Lung (tissue), 12 donors: Measurements from ENCODE around the gene INAFM1. TPM values are rescaled to one million over a fixed set of nuclear protein-coding genes. Genes with fewer than 3 reads are reported as not detected.
A peak's percentile ranks its signal among the peaks of the same experiment; 100 is the strongest.
"Not testable (repeated sequence)": the region's sequence is repeated elsewhere in the genome, so short reads cannot be mapped to it uniquely, and the experiment has no call there.

Experiments used
- ATAC-seq: fragments of 200-7000 bp; cut with Tn5 transposase; one replicate; pipeline ENCODE4 v1.9.1; 2020; ENCODE audit warnings: moderate number of reproducible peaks; ENCODE audit not compliant: insufficient read depth, low FRiP score
- DNase-seq, 3 donors: peaks; one replicate each; pipeline ENCODE4 v3.0.0-alpha.2; 2013 to 2017
- H3K27ac ChIP-seq, 2 donors: one replicate each; pipeline ENCODE4 v1.5.1; 2013; ENCODE audit warnings: mild to moderate bottlenecking in 2 of 2, moderate library complexity in 2 of 2, control low read depth in 1 of 2, inconsistent platforms in 1 of 2, low read depth in 1 of 2, low read length in 1 of 2
- H3K27me3 ChIP-seq, 3 donors: one replicate each; pipeline ENCODE4 v1.5.1; 2013; ENCODE audit warnings: low read length in 2 of 3; ENCODE audit not compliant: control insufficient read depth in 3 of 3, insufficient read depth in 3 of 3
- H3K36me3 ChIP-seq, 4 donors: one replicate each; pipeline ENCODE4 v1.5.1; 2013; ENCODE audit warnings: low read length in 4 of 4, mild to moderate bottlenecking in 1 of 4, moderate library complexity in 1 of 4; ENCODE audit not compliant: control insufficient read depth in 4 of 4, insufficient read depth in 4 of 4
- H3K4me1 ChIP-seq, 5 donors: one replicate each; pipeline ENCODE4 v1.5.1; 2013; ENCODE audit warnings: low read length in 5 of 5, mild to moderate bottlenecking in 2 of 5, moderate library complexity in 1 of 5; ENCODE audit not compliant: control insufficient read depth in 5 of 5, insufficient read depth in 5 of 5
- H3K4me3 ChIP-seq: one replicate; pipeline ENCODE4 v1.5.1; 2013; ENCODE audit warnings: mild to moderate bottlenecking, control low read depth, moderate library complexity
- H3K9ac ChIP-seq, 2 donors: one replicate each; pipeline ENCODE4 v1.5.1; 2013; ENCODE audit warnings: low read length in 2 of 2, control low read depth in 1 of 2; ENCODE audit not compliant: insufficient read depth in 1 of 2
- H3K9me3 ChIP-seq, 4 donors: one replicate each; pipeline ENCODE4 v1.5.1; 2013; ENCODE audit warnings: low read length in 3 of 4, mild to moderate bottlenecking in 1 of 4, moderate library complexity in 1 of 4; ENCODE audit not compliant: control insufficient read depth in 4 of 4, insufficient read depth in 3 of 4
- WGBS, 2 donors: extraction: QIAGEN DNeasy Blood & Tissue Kit; methylation state at CpG; one replicate each; pipeline ENCODE4 v1.1.7; 2013; 5-methylcytosine and 5-hydroxymethylcytosine counted together
- polyA plus RNA-seq, 2 donors: library from polyadenylated mRNA; stranded (reverse); fragments of 200-250 nt; gene quantifications; one replicate each; pipeline ENCODE4 v1.2.1, GENCODE V29; 2013
- total RNA-seq, 2 donors: library from RNA; depleted of rRNA in 1 of 2; stranded (reverse); fragments of >200 nt in 1 of 2; gene quantifications; one replicate each; pipeline ENCODE4 v1.2.1, GENCODE V29; 2014 to 2021
- TF ChIP-seq, protein P1 (sequence below): IDR thresholded peaks from 2 replicates; pipeline ENCODE4 v1.5.1; 2012; ENCODE audit warnings: mild to moderate bottlenecking; ENCODE audit errors: control extremely low read depth, extremely low read depth
- donor health status: control.
- donor health status: control.
- donor health status: Bipolar disorder and iron deficiency.
- donor health status: healthy.
- donor health status: DM: yes; HTN: yes; CAD: no.

The INAFM1 gene
- total and polyA plus RNA-seq, 4 donors, result 2.4 to 33.5 (median 12.1) TPM

DNA sequence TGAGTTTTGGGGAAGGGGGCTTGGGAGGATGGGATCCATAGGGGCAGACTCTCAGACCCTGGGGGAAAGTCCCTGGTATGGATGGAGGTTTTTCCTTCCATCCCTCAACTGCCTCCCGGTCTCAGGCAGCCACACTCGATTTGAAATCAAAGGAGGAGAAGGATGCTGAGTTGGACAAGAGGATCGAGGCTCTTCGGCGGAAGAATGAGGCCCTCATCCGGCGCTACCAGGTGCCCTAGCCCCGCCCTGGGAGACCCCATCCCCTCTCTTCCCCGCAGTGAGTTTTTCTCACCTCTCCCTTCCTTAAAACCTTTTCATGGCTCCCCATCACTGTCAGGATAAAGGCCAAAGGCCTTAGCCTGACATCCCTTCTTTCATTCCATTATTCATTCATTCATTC lies 16.3 kb upstream of the INAFM1 start:
- ATAC-seq (no peak), DNase-seq (no peak)
- Histone ChIP-seq H3K27me3 (no peaks in the 10 kb centered on the region), H3K4me1 (peaks cover 3 to 14% (median 7%) of the 10 kb centered on the region in 5 donors), H3K27ac (peak overlapping the region in 1 of 2 donors; percentile 88), H3K9me3 (no peaks in the 10 kb centered on the region), H3K4me3 (no peak overlapping the region), H3K9ac (peak overlapping the region in 1 of 2 donors; percentile 16), H3K36me3 (peaks cover 8 to 37% (median 26%) of the 10 kb centered on the region in 4 donors)
- TF ChIP-seq, protein P1, sequence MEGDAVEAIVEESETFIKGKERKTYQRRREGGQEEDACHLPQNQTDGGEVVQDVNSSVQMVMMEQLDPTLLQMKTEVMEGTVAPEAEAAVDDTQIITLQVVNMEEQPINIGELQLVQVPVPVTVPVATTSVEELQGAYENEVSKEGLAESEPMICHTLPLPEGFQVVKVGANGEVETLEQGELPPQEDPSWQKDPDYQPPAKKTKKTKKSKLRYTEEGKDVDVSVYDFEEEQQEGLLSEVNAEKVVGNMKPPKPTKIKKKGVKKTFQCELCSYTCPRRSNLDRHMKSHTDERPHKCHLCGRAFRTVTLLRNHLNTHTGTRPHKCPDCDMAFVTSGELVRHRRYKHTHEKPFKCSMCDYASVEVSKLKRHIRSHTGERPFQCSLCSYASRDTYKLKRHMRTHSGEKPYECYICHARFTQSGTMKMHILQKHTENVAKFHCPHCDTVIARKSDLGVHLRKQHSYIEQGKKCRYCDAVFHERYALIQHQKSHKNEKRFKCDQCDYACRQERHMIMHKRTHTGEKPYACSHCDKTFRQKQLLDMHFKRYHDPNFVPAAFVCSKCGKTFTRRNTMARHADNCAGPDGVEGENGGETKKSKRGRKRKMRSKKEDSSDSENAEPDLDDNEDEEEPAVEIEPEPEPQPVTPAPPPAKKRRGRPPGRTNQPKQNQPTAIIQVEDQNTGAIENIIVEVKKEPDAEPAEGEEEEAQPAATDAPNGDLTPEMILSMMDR, result no peak
- WGBS, 2 donors, result 89 to 93% methylated on average over 9 of the region's 9 CpGs

DNA sequence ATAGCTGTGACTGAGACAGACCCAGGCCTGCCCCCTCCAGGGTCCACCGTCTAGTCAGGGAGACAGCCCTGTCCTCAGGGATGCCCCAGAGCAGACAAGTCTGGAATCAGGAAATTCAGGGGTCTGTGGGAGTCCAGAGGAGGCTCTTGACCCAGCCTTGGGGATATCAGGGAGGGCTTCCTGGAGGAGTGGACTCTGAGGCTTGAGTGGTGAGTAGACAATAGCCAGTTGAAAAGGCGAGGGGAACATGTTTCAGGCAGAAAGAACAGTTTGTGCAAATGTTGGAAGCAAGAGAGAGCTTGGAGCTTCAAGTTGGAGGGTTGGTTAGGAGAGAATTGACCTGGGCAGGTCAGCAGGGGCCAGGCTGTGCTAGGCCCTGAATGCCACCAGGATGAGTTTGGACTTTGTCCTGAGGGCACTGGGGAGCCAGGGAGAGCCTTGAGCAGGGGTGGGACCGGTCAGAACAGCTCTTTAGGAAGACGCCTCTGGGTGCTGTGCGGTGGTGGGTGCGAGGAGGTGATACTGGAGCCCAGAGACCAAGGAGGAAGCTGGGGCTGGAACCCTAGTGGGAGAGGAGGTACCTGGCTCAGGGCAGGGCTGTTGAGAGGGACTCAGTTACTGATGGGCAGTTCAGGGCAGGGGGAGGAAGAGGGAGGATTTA lies 15.7 kb upstream of the INAFM1 start:
- H3K9ac ChIP-seq, result no peak overlapping the region
- TF ChIP-seq, protein P1, result no peak
- H3K4me3 ChIP-seq, result no peak overlapping the region
- H3K27ac ChIP-seq, result no peak overlapping the region
- peaks cover 3 to 14% (median 7%) of the 10 kb centered on the region in 5 donors for H3K4me1 ChIP-seq
- H3K36me3 ChIP-seq, result peaks cover 8 to 37% (median 26%) of the 10 kb centered on the region in 4 donors
- DNase-seq, result no peak
- H3K9me3 ChIP-seq, result no peaks in the 10 kb centered on the region
- ATAC-seq, result no peak
- 92 to 95% methylated on average over 6 of the region's 6 CpGs for WGBS, 2 donors
- no peaks in the 10 kb centered on the region for H3K27me3 ChIP-seq

DNA sequence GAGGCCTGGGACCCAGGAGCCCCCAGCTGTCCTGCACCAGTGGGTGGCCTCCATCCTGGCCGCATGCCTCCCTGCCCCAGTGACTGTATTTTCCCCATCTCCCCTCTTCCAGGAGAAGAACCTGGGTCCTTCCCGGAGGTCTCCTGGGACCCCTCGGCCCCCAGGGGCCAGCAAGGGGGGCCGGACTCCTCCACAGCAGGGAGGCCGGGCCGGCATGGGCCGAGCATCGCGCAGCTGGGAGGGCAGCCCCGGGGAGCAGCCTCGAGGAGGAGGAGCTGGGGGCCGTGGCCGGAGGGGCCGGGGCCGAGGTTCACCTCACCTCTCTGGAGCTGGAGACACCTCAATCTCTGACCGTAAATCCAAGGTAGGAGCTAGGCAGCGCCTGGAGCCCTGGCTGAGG lies 14.2 kb upstream of the INAFM1 start:
- peaks cover 11 to 50% (median 34%) of the 10 kb centered on the region in 4 donors for H3K36me3 ChIP-seq
- no peaks in the 10 kb centered on the region for H3K9me3 ChIP-seq
- no peak overlapping the region for H3K4me3 ChIP-seq
- no peak for DNase-seq
- H3K9ac ChIP-seq, result no peak overlapping the region
- ATAC-seq, result no peak
- no peaks in the 10 kb centered on the region for H3K27me3 ChIP-seq
- TF ChIP-seq, protein P1, result no peak
- WGBS, 2 donors, result 95 to 96% methylated on average over 17 of the region's 17 CpGs
- H3K4me1 ChIP-seq, result peaks cover 3 to 14% (median 7%) of the 10 kb centered on the region in 5 donors
- no peak overlapping the region for H3K27ac ChIP-seq

DNA sequence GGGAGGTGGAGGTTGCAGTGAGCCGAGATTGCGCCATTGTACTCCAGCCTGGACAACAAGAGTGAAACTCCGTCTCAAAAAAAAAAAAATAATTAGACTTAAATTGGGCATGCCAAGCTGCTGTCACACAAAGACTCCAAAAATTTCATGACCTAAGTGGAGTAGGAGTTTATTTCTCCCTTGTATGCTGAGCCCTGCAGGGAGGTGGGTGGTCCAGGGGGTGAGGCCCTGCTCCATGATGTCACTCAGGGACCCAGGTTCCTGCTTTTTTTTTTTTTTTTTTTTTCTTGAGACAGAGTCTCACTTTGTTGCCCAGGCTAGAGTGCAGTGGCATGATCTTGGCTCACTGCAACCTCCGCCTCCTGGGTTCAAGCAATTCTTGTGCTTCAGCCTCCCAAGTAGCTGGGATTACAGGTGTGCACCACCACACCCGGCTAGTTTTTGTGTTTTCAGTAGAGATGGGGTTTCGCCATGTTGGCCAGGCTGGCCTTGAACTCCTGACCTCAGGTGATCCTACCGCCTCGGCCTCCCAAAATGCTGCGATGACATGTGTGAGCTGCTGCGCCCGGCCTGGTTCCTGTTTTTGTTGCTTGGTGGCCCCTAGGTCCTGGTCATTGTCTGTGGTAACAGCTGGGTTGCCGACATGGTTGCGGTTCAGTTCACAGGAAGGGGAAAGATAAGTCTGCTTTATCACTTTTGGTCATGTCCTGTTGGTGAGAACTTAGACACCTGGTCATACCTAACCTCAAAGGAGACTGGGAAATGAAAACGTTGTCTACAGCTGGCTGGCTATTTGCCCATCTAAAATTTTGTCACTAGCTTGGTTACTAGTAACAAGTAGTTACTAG lies 12.5 kb upstream of the INAFM1 start:
- WGBS, 2 donors, result 60 to 83% methylated on average over 14 of the region's 14 CpGs
- H3K9ac ChIP-seq, H3K9me3 ChIP-seq, H3K4me3 ChIP-seq, DNase-seq, H3K27ac ChIP-seq, ATAC-seq, H3K27me3 ChIP-seq: not testable (repeated sequence)
- H3K4me1 ChIP-seq, result peaks cover 3 to 14% (median 7%) of the 10 kb centered on the region in 5 donors
- peaks cover 14 to 59% (median 42%) of the 10 kb centered on the region in 4 donors for H3K36me3 ChIP-seq
